GM12874 (cell line): ENCODE data around the gene AP2M1.

ENCODE experiments used
- TF ChIP-seq, protein P1 (sequence below): IDR thresholded peaks from 2 replicates; pipeline ENCODE4 v1.5.1; 2011; ENCODE audit warnings: low read depth, mild to moderate bottlenecking, control low read depth, low read length, moderate library complexity; ENCODE audit not compliant: insufficient read depth

Gene AP2M1

DNA sequence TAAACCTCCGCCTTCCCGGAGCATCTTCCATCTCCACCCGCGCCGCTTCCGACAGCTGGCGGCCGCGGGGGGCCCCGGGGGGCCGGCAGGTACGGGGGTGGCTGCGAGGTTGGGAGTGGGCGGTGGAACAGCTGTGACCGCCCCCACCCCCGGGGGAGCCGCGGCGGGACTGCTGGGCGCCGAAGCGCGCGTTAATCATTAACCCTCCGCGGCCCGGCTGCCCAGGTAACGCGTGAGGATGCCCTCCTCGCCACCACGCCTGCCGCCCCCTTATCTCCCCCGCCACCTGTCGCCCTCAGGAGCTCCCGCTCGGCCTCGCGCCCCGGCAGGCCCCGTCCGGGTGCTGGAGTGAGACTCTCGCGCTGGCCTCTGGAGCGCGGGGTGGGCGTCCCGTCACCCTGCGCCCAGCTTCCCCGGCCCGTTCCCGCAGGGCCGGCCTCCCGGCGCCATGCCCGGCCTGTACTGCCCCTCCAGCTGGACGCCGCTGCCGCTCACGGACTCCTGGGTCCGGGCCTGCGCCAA, 55.5 kb downstream of the AP2M1 start:
- TF ChIP-seq, protein P1, sequence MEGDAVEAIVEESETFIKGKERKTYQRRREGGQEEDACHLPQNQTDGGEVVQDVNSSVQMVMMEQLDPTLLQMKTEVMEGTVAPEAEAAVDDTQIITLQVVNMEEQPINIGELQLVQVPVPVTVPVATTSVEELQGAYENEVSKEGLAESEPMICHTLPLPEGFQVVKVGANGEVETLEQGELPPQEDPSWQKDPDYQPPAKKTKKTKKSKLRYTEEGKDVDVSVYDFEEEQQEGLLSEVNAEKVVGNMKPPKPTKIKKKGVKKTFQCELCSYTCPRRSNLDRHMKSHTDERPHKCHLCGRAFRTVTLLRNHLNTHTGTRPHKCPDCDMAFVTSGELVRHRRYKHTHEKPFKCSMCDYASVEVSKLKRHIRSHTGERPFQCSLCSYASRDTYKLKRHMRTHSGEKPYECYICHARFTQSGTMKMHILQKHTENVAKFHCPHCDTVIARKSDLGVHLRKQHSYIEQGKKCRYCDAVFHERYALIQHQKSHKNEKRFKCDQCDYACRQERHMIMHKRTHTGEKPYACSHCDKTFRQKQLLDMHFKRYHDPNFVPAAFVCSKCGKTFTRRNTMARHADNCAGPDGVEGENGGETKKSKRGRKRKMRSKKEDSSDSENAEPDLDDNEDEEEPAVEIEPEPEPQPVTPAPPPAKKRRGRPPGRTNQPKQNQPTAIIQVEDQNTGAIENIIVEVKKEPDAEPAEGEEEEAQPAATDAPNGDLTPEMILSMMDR: no peak

DNA sequence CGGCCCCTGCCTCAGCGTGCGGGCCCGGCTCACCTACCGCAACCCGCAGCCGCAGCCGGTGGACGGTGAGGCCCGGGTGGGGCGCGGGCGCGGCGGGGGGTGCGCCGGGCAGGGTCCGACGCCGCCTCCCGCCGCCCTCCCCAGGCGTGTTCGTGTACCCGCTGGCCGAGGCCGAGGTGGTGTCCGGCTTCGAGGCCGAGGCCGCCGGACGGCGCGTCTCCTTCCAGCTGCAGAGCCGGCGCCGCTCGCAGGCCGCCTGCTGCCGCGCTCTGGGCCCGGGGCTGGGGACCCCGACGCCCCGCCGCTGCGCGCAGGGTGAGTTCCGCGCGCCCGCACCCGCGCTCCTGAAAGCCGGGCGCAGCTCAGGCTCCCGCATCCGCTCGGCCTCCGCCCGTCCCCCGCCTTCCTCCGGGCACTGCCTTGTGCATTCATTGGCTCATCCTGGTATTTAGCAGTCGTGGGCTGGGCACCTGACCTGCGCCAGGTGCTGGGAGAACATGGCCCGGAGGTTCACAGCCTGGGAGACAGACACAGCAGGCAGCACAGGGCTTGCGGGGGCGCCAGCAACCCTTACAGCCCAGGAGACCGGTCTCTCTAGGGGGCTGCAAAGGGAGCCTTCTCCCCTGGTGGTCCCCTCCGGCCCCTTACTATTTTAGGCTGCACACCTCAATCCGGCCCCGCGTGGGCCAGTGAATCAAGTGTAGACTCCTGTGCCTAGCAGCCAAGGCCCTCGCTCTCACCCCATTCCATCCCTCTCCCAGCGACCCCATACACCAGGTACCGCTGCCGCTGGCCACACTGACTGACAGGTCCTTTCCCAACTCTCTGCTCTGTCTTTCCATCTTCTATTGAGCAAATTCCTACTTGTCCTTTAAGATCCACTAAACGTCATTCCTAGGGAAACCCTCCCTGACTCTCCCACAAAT, 56.2 kb downstream of the AP2M1 start:
- TF ChIP-seq, protein P1: no peak

DNA sequence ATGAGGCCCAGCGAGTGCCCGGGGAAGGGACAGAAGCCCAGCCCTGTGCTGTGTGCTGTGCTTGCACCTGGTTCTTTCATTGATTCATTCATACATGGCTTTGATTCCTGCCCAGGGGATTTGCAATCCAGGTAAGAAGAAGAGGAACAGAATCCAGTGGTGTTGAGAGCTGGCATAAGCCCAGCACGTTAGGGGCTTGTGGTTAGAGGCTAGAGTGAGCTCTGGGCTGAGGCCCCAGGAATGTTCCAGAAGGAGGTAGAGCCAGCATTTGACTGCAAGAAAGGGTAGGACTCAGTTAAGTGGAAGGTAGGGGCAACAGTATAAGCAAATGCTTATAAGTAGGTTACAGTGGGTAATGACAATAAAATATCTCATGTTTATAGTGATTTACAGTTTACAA, 57.0 kb downstream of the AP2M1 start:
- TF ChIP-seq, protein P1: no peak

- TF ChIP-seq, protein P1: no peak
Measured at GRCh38 chr3:184233127-184233843, 58.6 kb downstream of the AP2M1 start.
